GM19240 (cell line): ENCODE measurements around the gene SIRT3.

Experiments
- DNase-seq: peaks from one replicate; pipeline ENCODE4 v3.0.0; 2011; ENCODE audit warnings: low spot score; ENCODE audit not compliant: insufficient read length

The SIRT3 gene

DNA sequence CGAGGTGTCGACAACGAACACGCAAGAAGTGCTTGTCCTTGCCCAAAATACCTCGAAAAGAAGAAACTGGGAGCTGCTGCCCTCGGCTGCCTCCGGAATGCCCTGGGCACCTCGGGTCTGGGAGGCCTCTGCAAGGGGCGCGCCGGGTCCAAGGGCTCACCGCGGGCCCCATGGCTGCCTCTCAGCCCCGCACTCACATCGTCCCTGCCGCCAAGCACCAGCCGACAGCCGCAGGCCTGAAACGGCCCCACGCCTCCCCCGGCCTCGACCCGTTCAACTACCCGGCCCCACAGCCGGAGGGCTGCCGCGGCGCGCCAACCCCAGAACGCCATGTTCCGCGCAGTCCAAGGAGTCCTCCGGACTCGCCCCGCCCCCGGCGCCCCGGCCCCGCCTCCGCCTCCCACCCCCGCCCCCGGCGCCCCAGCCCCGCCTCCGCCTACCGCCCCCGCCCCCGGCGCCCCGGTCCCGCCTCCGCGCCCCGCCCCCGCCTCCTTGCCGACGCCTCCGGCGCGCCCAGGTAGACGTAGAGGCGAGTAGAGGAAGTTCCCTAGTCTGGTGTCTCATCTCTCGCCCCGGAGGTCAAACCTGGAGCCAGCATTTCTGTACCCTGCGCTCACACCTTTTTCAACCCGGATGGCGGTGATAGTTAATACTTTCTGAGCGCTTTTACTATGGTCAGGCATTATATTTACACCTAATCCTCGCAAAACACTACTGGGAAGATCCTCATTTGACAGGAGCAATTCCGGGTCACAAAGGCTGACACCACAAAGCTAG lies at the start of gene SIRT3:
Gene SIRT3, minus strand, starts transcription at position 346 of the 777 bp plus-strand sequence. Its CDS starts 14 bp downstream, at position 332.
- peak; percentile 95 for DNase-seq

DNA sequence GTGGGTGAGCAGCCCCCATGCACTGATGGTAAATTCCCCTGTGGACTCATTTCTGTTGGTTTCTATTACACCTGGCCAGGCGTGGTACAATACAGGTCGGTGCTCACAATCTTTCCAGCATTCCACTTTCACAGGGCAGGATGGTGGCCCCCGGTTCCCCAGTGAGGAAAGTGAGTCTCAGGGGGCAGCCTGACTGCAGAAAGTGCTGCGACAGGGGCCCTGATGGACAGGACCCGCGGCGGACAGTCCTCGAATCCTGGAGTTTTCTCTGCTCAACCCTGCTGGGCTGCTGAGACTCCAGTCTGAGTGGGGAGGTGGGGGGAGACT lies 49.7 kb upstream of the SIRT3 start:
- no peak for DNase-seq

DNA sequence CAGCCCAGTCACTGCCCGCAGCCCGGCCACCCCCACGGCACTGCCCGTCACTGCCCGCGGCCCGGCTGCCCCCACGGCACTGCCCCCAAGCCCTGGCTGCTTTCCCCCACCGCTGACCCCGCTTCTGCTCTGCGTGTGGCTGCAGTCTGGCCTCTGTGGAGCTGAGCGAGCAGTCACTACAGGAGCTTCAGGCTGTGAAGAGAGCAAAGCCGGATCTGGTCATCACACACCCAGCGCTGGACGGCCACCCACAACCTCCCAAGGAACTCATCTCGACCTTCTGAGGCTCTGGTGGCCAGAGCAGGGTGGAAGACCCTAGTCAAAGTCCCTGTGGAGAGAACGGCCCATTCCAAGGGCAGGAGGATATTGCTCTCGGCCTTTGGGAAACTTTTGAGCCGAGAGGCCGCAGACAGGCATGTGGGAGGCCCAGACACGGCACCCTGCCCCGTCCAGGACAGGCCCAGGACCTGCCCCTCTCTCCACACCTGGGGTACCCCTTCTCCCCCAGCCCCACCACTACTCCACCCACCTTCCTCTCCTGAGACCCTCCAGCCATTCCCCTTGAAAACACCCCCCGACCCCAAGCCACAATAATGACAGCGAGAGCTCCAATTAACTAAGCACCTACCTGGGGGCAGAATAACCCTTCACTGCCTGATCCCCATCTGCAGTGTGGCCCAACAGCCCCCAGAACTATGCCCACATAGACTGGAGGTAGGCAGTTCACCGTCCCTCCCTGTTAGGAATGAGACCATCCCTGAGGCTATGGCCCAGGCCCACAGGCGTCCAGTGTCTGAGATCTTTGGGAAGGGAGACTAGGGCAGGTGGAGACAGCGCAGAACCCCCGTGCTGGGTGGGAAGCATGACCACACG lies 49.1 kb upstream of the SIRT3 start:
- DNase-seq = no peak

DNA sequence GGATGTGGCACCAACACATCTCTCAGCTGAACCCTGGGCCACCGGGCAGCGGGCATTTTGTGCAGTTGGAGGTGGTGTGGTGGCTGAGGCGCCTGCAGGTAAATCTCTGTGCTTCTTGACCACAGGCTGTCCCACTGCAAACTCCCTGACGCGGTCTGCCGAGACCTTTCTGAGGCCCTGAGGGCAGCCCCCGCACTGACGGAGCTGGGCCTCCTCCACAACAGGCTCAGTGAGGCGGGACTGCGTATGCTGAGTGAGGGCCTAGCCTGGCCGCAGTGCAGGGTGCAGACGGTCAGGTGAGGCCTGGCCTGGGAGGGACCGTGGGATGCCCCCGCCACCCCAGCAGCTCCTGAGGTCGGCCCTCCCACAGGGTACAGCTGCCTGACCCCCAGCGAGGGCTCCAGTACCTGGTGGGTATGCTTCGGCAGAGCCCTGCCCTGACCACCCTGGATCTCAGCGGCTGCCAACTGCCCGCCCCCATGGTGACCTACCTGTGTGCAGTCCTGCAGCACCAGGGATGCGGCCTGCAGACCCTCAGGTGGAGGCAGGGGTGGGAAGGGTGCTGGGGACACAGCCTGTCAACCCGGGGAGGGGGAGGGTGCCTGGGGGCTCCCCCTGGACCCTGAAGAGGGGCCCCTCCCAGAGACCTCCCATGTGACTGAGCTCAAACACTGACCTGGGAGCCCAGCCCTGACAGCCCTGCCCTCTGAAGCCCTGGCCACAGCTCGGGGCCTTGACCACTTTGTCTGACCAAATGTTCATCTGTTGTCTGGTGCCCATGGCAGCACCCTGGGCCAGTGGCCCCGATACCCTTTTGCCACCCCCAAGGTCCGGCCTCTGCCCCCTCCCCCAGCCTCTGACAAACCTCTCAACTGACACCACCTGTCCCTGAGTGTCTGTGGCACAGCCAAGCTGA lies 48.2 kb upstream of the SIRT3 start:
- no peak for DNase-seq

DNA sequence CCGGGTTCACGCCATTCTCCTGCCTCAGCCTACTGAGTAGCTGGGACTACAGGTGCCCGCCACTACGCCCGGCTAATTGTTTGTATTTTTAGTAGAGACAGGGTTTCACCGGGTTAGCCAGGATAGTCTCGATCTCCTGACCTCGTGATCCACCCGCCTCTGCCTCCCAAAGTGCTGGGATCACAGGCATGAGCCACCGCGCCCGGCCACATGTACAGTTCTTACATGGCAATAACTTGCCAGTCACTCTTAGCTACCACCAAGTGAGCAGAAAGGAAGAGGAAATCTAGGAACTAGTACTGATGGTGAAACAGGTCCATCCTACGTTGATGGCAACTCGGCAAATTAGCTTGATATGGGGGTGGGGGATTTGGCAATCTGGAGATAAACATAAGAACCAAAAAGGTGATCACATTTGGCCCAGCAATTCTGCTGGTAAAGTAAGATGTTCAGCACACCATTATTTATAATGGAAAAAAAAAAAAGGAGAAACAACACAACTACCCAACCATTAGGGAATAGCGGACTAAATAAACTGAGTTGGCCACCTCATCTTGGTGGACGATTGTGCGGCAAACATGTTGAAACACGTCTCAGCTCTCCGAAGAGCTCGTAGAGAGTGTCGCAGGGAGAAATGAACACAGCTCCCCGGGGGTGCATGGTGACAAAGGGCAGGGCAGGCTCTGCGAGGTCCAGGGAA lies 47.4 kb upstream of the SIRT3 start:
- no peak for DNase-seq

DNA sequence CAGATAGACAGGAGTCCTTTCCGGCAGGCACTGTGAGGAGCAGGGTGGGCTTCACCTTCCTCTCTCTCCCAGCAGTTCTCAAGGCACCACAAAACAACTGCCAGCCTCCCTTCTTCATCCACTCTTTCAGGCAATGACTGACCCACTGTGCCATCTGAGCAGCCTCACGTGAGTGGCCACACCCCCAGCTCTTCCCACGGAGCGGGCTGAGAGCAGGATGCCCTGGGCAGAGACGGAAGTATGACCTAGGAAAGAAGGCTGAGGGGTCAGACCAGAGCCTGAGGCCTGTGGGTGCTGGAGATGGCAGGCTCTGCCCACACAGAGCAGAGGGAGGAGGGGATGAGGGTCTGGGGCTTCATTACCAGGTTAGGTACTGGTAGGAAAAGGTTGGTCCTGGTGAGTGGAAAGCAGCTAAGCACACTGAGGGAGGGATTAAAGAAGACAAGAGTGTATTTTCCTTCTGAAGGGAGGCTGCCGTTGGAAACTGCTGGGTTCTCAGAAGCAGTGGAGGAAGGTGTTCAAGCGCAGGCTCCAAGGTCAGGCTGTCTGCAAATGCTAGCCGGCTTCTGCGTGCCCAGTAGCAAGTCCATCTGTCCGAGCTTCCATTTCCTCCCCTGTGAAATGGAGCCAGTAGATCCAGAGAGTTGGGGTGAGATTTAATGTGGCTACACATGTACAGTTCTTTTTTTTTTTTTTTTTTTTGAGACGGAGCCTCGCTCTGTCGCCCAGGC lies 46.7 kb upstream of the SIRT3 start:
- DNase-seq = no peak

DNA sequence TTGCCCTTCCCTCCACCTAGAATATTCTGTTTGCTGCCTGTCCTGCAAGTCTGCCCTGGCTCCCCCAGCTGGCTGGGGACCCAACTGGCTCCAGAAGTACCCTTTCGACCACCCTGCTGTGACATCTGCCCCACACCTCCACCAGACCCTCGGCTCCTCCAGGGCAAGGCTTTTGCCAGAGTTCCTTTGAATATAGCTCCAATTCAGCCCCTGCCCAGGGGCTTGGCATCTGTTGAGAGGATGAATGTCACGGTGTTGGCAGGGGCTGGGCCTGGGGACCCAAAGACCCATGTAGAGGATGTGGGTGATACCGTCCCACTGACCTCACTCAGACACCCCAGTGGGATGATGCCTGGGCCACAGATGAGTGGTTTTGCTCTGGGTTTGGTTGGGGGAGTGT lies 46.0 kb upstream of the SIRT3 start:
- DNase-seq = no peak

DNA sequence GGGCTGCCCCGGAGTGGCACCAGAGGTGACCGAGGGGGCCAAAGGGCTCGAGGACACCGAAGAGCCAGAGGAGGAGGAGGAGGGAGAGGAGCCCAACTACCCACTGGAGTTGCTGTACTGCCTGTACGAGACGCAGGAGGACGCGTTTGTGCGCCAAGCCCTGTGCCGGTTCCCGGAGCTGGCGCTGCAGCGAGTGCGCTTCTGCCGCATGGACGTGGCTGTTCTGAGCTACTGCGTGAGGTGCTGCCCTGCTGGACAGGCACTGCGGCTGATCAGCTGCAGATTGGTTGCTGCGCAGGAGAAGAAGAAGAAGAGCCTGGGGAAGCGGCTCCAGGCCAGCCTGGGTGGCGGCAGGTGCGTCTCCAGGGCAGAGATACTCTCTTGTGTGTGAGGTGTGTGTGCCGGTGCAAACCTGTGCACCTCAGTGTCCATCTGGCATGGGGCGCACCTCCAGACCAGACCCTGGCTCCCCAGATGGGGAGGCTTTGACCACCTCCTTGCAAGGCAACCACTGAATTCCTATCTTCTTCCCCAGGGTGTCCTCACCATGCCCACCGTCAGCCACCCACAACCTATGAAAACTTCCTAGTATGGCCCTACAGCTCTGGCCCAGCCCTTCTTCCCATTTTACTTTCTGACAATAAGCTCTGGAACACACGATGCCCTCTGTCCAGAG lies 45.5 kb upstream of the SIRT3 start:
- no peak for DNase-seq

DNA sequence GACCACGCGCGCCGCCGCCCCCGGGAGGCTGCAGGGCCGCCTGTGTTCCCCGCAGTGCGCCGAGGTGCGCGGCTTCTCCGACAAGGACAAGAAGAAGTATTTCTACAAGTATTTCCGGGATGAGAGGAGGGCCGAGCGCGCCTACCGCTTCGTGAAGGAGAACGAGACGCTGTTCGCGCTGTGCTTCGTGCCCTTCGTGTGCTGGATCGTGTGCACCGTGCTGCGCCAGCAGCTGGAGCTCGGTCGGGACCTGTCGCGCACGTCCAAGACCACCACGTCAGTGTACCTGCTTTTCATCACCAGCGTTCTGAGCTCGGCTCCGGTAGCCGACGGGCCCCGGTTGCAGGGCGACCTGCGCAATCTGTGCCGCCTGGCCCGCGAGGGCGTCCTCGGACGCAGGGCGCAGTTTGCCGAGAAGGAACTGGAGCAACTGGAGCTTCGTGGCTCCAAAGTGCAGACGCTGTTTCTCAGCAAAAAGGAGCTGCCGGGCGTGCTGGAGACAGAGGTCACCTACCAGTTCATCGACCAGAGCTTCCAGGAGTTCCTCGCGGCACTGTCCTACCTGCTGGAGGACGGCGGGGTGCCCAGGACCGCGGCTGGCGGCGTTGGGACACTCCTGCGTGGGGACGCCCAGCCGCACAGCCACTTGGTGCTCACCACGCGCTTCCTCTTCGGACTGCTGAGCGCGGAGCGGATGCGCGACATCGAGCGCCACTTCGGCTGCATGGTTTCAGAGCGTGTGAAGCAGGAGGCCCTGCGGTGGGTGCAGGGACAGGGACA lies 44.8 kb upstream of the SIRT3 start:
- DNase-seq = no peak

DNA sequence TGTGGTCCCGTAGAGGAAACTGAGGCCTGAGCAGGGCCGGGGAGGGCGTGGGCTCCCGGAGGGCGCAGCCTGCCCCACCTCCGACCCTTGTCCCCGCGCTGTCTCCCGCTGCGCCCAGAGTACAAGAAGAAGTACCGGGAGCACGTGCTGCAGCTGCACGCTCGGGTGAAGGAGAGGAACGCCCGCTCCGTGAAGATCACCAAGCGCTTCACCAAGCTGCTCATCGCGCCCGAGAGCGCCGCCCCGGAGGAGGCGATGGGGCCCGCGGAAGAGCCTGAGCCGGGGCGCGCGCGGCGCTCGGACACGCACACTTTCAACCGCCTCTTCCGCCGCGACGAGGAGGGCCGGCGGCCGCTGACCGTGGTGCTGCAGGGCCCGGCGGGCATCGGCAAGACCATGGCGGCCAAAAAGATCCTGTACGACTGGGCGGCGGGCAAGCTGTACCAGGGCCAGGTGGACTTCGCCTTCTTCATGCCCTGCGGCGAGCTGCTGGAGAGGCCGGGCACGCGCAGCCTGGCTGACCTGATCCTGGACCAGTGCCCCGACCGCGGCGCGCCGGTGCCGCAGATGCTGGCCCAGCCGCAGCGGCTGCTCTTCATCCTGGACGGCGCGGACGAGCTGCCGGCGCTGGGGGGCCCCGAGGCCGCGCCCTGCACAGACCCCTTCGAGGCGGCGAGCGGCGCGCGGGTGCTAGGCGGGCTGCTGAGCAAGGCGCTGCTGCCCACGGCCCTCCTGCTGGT lies 44.0 kb upstream of the SIRT3 start:
- DNase-seq = no peak

DNA sequence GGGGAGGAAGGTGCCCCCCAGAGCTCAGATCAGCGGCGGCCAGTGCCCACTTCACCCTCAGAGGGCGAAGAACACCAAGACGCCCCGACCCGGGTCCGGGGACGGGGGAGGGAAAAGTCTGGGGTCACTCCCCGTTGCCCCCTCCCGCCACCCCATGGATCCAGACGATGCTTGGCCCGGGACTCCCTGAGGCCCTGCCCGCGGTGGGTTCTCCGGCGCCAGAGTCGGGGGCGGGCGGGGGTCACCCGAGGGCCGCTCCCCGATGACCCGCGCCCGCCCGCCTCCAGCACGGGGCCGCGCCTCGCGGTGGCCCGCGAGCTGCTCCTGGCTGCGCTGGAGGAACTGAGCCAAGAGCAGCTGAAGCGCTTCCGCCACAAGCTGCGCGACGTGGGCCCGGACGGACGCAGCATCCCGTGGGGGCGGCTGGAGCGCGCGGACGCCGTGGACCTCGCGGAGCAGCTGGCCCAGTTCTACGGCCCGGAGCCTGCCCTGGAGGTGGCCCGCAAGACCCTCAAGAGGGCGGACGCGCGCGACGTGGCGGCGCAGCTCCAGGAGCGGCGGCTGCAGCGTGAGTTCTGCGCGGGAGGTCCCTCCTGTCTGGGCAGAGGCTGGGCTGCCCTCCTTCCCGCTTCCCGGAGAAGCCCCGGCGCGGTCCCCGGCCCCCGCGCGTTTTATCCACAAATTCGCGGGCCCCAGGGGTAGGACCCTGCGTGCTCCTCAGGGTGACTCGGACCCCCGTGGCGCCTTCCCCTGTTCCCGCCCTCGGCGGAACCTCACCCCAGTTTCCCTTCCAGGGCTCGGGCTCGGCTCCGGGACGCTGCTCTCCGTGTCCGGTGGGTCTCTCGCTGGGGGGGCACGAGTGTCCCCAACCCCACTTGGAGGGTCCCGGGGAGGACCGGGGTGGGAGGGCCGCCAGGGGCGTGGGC lies 43.2 kb upstream of the SIRT3 start:
- no peak for DNase-seq

DNA sequence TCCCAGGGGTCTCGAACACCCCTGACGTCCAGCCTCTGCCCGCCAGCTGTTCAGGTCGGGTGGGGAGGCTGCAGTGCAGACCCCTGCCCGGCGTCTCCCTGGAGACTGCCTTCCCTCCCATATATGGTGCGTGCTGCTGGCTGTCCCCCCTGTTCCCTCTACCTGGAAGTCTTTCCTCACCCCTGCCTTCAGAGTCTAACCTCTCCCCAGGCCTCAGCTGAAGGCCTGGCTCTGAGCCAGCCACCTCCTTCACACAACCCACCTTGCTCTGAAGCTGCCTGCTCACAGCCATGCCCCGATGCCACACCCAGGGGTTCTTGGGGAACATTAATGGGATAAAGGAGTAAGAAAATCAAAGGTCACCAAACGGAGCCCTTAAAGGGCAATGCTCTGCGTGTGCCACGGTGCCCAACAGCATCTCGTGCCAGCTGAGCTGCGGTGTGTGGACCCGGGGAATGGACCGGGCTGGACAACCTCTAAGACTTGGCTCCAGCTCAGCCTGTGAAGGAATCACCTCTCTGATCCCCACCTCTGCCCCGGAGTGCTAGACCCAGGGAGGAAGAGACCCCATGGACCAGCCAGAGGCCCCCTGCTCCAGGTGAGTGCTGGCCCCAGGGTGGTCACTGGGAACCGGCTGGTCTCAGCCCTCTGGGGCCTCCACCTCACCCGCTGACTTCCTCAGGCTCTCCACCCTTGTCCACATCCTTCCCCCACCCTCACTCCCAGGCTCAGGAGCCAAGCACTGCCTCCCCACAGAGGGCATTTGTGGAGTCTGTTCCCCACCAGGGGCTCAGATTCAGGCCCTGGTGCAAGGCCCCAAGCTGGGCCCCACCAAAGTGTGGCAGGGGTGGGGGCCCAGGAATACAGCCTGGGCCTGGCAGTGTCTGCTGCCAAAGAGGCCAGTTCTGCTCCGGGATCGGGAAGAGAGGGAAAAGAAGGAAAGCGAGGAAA lies 42.1 kb upstream of the SIRT3 start, which contains the start of gene NLRP6:
Gene NLRP6, plus strand, starts transcription at position 407 of the 951 bp plus-strand sequence. Its CDS starts 163 bp downstream, at position 570.
- no peak for DNase-seq

DNA sequence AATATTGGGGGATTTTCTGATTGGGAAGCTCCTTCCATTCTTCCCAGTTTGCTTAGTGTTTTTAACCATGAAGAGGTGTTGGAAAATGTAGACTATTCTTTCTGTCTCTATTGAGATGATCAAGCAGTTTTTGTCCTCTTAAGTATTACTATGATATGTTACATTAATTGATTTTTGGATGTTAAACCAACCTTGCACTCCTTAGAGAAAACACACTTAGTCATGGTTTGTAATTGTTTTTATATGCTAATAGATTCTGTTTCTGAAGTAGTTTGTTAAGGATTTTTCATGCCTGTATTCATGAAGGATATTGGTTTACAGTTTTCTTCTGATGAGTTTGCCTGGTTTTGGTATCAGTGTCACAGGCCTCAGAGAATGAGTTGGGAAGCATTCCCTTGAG lies 40.1 kb upstream of the SIRT3 start:
- DNase-seq = no peak

DNA sequence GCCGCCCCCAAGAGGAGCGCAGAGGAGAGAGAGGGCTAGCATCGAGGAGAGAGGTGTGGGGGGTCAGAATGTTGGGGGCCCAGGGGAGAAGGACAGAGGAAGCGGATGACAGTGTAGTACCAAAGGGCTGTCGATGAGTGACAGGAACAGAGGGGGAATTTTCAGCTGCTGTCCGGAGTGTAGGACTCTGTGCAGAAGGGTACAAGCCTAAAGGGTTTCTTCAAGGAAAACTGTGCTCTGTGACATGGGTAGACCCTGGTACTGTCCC lies 36.7 kb upstream of the SIRT3 start:
- no peak for DNase-seq

DNA sequence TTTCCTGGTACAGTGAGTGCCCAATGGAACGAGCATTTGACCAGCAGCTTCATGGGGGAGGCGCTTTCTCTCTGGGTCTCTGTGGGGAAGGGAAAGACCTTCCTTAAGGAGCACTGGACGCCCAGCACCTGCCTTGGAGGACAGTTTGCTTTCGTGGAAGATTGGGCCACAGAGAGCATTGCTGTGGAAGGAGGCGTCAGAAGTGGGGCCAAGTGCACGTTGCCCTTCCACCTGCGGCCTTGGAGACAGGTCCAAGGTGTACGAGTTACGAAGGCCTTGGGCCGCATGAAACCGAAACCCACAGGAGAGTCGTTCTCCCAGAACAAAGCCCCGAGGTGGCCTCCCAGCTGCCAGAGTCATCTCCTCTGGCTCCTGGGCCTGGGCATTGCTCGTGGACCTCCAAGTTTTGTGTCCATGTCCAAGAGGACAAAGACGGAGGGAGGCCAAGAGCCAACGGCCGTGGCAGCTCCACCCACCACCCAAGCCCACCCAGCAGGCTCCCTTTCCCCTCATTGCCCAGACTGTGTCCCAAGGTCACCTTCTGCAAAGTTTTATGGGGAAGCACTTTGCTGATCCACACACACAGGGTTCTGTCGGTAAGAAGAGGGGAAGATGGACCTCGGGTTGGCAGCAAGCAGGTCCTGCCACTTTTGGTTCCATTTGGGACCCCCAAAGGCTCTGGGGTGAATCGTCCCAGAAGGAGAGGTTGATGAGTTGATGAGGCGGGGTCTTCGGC lies 36.2 kb upstream of the SIRT3 start:
- no peak for DNase-seq

DNA sequence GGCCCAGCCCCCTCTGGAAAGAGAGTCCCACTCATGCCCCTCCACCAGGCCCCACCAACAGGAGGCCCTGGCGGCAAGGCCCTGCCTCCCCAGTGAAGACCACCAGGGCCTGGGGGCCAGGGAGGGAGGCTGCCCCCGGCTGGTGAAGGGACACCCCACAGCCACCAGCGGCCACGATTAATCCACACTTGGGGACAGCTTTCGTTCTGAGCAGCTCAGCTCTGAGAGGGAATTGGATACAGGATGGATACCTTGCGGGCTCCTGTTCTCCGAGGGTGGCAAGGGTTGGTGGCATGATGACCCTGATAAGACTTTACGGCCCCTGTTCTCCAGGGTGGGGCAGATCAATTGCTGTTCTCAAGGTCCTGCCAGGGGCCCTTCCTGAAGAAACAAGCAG lies 35.2 kb upstream of the SIRT3 start:
- no peak for DNase-seq
